GM19239 (cell line): ENCODE measurements around the gene CCDC152.
"Not testable (repeated sequence)": the region's sequence is repeated elsewhere in the genome, so short reads cannot be mapped to it uniquely, and the experiment has no call there.

Source experiments
- DNase-seq: peaks from one replicate; pipeline ENCODE4 v3.0.0; 2011; ENCODE audit warnings: low spot score; ENCODE audit not compliant: insufficient read length
- FAIRE-seq: peaks from 2 replicates; lab custom pipeline; 2011; peaks lifted over from hg19 to GRCh38; lab: Jason Lieb, UNC

Gene CCDC152, protein sequence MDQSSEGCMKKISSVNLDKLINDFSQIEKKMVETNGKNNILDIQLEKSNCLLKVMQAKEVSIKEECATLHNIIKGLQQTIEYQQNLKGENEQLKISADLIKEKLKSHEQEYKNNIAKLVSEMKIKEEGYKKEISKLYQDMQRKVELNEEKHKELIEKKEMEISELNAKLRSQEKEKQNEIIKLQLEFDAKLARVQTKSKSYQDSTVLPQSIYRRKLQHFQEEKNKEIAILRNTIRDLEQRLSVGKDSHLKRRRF

DNA sequence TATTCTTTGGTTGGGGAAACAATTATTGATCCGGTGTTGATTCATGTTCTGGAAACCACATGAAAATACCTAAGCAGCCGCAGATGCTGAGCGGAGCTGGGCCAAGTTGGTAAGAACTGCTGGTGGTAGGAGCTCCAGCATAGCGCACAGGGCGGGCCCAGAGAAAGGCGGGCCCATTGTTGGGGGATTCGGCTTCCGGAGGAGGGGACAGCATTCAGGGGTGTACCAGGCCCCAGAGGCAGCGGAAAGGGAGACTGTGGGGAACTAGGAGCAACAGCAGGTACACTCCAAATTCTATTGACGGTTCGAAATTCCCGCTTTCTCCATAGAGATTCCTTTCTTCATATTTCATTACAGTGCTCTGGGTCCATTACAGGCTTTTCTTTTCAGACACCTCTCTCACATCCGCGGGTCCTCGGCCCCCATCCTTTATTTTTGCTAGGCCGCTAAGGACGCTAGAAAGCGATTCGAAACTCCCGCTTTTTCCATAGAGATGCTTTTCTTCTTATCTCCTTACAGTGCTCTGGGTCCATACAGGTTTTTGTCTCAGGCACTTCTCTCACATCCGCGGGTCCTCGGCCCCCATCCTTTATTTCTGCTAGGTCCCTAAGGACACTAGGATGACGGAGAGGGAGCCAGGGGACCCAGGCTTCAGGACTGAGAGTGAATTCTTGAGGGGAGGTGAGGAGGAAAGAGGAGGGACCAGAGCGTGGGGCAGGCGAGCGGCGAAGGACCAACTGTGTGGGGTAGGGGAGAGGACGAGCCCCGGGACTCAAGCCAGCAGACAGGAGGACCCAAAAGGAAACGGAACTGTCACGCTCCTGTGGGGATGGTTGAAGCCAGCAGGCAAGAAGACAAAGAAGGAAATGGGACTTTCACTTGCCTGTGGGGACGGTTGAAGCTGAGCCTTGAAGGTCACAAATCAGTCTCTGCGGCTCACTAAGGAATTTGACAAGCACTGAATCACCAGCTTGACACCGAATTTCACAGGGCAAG, at the start of gene CCDC152:
CCDC152 (plus strand) TSS at position 213 of the 996 bp plus-strand sequence. CDS start 2,304 bp downstream, outside the sequence.
- FAIRE-seq: no peak
- no peak for DNase-seq

DNA sequence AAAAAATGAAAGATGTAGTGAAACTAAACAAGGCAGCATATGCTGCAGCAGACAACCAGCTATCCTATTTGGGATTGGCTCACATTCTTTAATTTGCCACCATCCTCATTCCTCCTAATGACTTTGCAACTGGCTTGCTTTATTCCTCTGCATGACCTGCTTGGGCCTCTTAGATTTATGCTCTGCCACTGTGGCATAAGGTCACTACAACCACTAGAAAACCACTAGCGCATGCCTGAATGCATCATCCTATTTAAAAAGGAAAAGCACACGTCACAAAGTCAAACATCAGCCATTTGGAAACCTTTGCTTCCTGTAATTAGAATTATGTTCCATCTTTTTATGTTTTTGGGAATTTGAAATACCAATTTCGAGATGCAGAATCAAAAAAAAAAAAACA, 40.8 kb upstream of the CCDC152 start:
- DNase-seq (no peak), FAIRE-seq (no peak)

DNA sequence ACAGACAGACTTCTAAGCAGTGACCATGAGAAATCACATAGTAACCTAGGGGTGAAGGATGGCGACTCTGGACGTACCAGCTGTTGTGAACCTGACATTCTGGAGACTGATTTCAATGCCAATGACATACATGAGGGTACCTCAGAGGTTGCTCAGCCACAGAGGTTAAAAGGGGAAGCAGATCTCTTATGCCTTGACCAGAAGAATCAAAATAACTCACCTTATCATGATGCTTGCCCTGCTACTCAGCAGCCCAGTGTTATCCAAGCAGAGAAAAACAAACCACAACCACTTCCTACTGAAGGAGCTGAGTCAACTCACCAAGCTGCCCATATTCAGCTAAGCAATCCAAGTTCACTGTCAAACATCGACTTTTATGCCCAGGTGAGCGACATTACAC, 38.0 kb upstream of the CCDC152 start:
- DNase-seq: no peak
- no peak for FAIRE-seq

DNA sequence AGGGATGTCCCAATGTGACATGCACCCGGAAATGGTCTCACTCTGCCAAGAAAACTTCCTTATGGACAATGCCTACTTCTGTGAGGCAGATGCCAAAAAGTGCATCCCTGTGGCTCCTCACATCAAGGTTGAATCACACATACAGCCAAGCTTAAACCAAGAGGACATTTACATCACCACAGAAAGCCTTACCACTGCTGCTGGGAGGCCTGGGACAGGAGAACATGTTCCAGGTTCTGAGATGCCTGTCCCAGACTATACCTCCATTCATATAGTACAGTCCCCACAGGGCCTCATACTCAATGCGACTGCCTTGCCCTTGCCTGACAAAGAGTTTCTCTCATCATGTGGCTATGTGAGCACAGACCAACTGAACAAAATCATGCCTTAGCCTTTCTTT, 37.6 kb upstream of the CCDC152 start:
- FAIRE-seq (no peak), DNase-seq (no peak)

- no peak for DNase-seq
- FAIRE-seq: no peak
Measured at GRCh38 chr5:42720251-42720650, 36.4 kb upstream of the CCDC152 start.

DNA sequence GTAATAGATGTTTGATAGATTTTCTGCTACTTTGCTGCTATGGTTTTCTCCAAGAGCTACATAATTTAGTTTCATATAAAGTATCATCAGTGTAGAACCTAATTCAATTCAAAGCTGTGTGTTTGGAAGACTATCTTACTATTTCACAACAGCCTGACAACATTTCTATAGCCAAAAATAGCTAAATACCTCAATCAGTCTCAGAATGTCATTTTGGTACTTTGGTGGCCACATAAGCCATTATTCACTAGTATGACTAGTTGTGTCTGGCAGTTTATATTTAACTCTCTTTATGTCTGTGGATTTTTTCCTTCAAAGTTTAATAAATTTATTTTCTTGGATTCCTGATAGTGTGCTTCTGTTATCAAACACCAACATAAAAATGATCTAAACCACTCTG, 35.1 kb upstream of the CCDC152 start:
- DNase-seq: no peak
- FAIRE-seq: no peak

GRCh38 chr5:42734531-42735058, 22.0 kb upstream of the CCDC152 start:
- DNase-seq, FAIRE-seq: not testable (repeated sequence)

DNA sequence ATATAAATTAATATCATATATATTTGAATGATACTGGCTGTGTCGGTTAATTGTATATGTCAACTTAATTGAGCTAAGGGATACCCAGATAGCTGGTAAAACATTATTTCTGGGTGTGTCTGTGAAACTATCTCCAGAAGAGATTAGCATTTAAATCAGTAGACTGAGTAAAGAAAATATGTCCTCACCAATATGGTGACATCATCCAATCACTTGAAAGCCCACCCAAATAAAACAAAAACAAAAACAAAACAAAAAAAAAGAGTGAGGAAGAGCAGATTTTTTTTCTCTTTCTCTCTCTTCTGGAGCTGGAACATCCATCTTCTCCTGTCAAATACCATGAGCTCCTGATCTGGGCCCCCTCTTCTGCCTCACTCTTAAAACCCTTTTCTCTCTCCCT, 15.7 kb upstream of the CCDC152 start:
- FAIRE-seq (no peak), DNase-seq (no peak)

- no peak for DNase-seq
Measured at GRCh38 chr5:42745426-42745825, 11.2 kb upstream of the CCDC152 start.

GRCh38 chr5:42745856-42746255, 10.8 kb upstream of the CCDC152 start:
- FAIRE-seq (no peak), DNase-seq (no peak)

More at GRCh38 chr5:42745426-42745825, 11.2 kb upstream of the CCDC152 start:
- FAIRE-seq: no peak

- FAIRE-seq: no peak
- no peak for DNase-seq
Measured at GRCh38 chr5:42749020-42749419, 7.6 kb upstream of the CCDC152 start.

DNA sequence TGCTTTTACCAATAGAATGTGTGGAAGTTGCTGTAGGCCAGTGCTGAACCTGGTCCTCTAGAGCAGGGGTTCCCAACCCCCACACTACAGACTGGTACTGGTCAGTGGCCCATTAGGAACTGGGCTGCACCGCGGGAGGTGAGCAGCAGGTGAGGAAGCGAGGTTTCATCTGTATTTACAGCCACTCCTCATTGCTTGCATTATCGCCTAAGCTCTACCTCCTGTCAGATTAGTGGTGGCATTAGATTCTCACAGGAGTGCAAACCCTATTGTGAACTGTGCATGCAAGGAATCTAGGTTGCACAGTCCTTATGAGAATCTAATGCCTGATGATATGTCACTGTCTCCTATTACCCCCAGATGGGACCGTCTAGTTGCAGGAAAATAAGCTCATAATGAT, 6.1 kb upstream of the CCDC152 start:
- FAIRE-seq: no peak
- DNase-seq: no peak

- no peak for DNase-seq
- FAIRE-seq: peak; percentile 11
Measured at GRCh38 chr5:42751044-42751443, 5.6 kb upstream of the CCDC152 start.

- FAIRE-seq (no peak), DNase-seq (no peak)
Measured at GRCh38 chr5:42753099-42753498, 3.5 kb upstream of the CCDC152 start.

GRCh38 chr5:42759456-42759855, 2.8 kb downstream of the CCDC152 start:
- DNase-seq: no peak
- FAIRE-seq: no peak

- DNase-seq (no peak), FAIRE-seq (no peak)
Measured at GRCh38 chr5:42760426-42760825, 3.8 kb downstream of the CCDC152 start.

DNA sequence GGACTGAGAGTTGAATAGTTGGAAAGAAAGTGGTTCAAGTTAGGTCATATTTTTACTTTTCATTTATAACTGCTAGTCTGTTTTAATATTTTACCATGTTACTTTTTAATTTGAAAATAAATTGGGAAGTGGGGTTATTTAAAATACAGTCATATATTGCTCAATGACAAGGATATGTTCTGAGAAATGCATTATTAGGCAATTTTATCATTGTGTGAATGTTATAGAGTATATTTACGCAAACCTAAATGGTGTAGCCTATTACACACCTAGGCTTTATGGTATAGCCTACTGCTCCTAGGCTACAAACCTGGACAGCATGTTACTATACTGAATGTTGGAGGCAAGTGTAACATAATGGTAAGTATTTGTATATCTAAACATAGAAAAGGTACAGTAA, 5.2 kb downstream of the CCDC152 start:
- no peak for DNase-seq
- no peak for FAIRE-seq

- FAIRE-seq: peak; percentile 81
Measured at GRCh38 chr5:42767491-42768105, 11.0 kb downstream of the CCDC152 start.

DNA sequence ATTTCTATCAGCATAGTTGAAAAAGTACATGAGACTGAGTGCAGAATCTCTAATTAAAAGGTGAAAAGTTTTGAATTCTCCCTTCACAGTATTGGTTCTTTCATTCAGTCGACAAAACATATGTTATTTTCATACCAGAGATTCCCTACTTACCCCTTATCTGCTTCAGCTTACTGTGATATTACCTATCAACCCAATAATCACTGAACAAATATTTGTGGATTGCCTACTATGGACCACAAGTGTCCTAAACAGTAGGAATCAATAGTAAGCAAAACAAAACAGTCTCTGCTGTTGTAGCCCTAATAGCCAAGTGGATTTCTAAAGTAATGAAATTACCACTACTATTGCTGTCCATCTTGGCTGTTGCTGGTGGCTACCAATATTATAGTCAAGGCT, 11.5 kb downstream of the CCDC152 start:
- DNase-seq (no peak), FAIRE-seq (no peak)

More at GRCh38 chr5:42767491-42768105, 11.0 kb downstream of the CCDC152 start:
- no peak for DNase-seq

GRCh38 chr5:42770003-42770402, 13.4 kb downstream of the CCDC152 start:
- DNase-seq (no peak), FAIRE-seq (no peak)
